Cortex of kidney (tissue), 1 donor: Measurements from ENCODE around the gene FUBP3.

ENCODE experiments used
- DNase-seq: peaks from one replicate; lab custom pipeline; 2025; lab: John Stamatoyannopoulos, UW

Gene FUBP3

DNA sequence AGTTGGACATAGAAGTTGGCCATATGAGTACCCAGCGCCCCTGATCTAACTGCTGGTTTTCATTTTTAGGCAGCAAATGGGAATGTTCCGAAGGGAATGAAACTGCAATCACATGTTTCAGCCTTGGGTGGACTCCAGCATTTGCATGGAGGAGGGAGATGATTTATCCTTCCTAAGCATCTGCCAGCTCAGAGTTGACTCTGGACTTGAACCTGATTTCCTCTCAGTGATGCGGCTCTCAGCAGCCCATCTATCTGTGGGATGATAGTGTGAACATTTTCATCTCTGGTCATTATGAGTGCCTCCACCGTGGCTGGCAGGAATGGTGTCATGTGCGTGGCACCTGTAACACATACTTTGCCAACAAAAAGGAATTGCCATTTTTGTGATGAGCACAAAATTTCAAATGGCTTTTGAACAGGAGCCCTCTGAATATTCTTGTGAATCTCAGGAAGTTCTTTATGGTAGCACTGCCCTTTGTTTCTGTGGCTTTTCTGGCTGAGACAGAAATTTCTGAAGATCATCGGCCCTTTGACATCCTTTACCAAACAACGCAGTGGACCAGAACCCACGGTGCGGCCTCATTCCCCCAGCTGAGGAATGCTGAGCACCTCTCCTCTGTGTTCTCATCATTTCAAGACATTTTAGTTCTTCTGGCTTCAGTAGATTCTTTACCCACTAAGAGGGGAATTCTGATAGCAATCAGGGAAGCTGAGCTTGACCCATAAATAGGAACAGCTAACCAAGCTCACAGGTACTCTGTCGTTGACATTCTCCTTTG lies 28.5 kb downstream of the FUBP3 start:
- no peak for DNase-seq

DNA sequence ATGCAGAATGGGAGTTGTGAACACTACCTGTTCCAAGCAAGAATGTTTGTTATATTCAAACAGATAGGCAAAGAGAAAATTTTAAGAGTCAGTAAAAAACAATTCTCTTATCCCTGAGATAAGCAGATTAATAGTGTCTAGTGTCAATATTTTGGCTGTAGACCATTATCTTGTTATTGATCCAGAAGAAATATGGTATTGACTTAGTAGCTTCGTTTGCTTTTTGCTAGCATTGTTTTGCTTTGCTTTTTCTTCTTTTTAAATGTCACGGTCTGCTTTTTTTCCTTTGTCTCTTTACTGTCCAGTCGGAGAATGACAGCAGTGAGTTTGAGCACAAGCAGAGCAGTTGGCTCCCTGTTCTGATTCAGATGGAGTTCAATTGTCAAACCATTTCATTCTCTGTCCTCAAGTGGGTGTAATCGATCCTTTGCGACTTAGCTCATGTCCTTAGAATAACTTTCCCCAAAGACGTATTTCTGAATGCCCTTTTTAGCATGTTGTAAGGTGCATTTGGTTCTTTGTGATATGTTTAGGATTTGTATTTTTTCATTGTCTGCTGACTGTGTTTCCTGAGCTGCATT lies 29.3 kb downstream of the FUBP3 start:
- no peak for DNase-seq

- DNase-seq, result no peak
Measured at GRCh38 chr9:130609163-130609562, 29.8 kb downstream of the FUBP3 start.

GRCh38 chr9:130610862-130611707 lies 31.7 kb downstream of the FUBP3 start:
- no peak for DNase-seq

DNA sequence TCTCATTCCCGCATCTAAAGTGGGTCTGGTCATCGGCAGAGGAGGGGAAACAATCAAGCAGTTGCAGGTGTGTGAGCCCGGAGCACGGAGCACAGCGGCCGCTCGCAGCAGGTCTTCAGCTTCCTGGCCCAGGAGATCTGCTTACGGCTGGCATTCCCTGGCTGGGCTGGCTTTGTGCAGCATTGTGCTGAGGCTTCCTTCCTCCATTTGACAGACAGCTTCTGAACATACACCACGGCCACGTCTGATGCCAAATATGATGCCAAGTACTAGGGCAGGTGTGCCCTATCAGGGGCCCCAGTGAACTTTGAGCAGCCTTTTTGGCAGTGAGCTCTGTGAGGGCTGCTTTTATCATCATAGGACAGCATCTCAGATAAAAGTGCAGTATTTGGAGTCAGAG lies 37.1 kb downstream of the FUBP3 start:
- no peak for DNase-seq

GRCh38 chr9:130623466-130623865 lies 44.1 kb downstream of the FUBP3 start:
- DNase-seq, result no peak

DNA sequence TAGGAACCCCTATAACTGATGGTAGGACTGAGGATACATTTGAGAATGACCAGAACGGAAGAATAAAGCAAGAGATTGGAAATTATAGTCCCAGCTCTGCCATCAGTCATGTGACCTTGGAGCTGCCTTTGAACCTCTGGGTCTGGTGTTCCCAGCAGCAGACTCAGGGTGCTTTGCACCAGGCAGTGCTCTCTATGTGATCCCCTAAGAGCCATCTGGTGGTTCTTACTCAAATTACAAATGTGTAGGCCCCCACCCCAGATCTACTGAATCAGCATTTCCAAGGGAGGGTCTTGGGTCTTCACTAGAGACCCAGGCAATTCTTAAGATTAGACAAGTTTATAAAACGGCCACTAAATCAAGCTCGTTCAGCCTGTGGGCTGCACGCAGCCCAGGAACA lies 44.8 kb downstream of the FUBP3 start:
- no peak for DNase-seq

- no peak for DNase-seq
Measured at GRCh38 chr9:130626249-130626996, 47.0 kb downstream of the FUBP3 start.

GRCh38 chr9:130627051-130627450 lies 47.7 kb downstream of the FUBP3 start:
- DNase-seq, result no peak

DNA sequence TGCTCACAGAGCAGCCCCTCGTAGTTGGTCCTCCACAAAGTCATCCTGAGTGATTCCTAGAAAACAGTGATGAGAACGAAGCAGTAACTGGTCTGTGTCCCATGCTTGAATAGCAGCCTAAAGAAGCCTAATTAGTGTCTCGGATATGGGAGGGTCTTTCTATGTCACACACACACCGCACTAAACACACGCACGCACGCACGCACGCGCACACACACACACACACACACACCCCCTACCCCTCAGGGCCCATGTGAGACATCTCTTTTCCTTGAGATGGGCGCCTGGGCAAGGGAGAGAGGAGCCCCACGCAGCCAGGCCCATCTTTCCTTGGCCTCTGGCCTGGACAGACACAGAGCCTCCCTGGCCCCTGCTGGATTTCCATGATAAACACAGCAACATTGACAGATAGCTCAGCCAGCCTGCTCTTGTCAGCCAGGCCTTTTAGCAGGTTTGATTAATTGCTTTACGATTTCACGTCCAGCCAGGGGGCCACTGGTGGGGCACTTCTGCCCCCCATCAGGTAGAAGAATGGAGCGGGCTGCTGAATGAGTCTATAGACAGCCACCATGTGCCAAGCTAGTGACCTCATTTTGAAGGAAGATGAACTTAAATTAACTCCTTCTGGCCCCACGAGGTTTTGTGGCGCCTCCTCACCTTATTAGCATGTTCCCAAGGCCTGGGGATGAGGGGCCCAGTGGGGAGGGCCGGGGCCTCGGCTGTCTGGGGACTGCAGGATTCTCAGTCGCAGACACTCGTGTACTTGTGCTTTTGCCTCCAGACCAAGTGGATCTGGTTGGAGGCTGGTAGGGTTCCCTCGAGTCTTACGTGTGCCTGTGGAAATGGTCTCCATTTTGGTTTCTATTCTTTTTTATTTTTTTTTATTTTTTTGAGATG lies 48.8 kb downstream of the FUBP3 start:
- DNase-seq, result no peak

DNA sequence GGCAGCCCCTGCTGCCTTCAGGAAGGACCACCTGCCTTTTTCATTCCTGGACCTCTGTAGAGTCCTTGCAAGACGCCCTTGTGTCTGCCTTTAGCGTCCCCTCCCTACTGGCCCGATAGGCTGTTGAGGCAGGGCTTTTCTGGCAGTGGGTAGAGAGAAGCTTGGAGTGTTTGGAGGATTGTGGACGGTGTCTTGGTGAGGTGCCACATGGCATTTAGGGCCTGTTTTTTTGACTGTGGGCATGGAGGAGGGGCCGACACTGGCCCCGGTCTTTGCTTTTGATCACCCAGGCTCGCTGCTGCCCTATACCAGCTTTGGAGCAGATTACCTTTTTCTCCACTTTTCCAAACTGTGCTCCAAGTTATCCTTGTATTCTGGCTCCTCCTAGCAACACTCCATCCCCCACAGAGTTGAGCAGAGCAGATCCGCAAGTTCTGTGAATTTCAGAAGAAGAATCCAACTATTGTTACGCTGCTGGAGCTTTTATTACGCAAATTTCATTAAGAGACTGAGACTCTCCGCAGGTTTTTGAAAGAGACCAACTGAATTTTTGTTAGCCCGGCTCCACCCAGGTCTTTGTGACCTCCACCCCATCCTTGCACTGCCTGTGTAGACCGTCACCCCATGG lies 50.2 kb downstream of the FUBP3 start:
- DNase-seq, result no peak

DNA sequence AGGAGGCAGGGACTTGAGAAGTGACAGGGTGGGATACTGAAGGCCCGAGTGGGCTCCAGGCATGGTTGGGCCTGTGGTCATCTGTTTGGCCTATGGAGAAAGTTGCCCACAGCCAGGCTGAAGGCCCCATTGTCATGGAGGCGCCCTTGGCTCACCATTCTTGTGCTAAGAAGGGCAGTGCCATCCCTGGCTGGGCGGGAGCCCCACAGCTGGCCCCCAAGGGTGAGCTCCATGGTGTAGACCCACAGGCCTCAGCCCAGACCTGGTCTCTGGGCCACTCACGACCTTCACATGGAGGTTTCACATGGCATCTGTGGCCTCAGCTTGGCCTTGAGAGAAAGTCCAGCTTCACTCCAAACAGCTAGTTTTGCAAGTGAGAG lies 50.7 kb downstream of the FUBP3 start:
- no peak for DNase-seq

DNA sequence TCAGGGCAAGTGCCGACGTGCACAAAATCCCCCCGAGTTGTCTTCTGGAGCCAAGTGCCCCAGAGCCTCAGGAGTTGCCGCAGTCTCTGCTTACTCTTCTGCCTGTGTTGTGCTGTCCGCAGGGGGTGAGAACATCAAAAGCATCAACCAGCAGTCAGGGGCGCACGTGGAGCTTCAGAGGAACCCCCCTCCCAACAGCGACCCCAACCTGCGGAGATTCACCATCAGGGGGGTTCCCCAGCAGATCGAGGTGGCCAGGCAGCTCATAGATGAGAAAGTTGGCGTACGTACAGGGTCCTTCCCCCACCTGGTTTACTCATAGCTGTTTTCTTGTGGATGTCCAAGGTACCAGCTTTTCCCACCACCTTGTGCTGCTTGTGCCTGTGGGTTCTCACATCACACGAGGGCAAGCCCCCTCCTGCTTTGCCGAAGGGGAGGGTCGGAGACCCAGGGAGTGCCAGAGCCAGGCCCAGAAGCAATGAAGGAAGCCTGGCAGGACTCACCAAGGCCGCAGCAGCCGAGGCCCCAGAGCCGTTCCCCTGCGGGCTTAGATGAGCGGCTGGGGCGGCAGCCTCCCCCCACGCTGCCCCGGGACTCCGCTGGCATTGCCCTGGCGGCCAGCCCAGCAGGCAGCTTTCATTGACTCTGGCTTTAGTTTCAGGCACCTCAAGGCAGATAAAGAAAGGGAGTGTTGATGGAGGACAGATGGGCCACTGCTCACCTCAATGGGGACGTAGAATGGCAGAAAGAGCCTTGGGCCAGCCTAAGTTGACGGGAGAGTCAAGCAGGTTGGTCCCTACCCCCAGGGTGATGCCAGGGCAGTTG lies 51.3 kb downstream of the FUBP3 start:
- no peak for DNase-seq

DNA sequence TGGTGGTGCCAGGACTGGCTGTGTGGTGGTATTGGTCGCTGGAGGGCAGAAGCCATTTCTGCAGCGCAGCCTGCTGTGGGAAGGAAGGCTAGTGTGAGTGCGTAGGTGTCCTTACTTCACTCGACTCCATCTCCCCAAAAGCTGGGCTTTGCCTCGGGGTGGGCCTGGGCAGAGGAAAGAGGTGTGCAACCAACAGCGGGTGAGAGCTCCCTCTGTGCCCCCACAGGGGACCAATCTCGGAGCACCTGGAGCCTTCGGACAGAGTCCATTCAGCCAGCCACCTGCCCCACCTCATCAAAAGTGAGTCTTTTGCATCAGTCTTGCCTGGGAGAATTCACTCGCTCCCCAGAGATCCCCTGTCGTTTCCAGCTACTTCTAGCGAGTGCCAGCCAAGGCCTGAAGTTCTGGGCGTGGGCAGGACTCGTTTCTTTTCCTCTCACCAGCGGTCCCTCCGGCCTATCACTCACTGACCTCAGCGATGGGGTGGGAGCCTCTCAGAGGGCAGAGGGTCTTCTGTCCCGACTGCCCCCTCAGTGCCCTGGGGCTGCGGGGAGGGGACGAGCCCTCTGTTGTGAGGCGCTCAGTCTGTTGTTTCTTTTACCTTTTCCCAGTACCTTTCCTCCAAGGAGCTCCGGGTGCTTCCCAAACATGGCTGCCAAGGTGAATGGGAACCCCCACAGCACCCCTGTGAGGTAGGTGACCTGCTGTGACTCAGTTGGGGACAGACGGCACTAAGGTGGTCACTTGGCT lies 52.1 kb downstream of the FUBP3 start:
- no peak for DNase-seq

GRCh38 chr9:130632081-130632710 lies 52.8 kb downstream of the FUBP3 start:
- no peak for DNase-seq

- DNase-seq, result no peak
Measured at GRCh38 chr9:130632841-130633240, 53.5 kb downstream of the FUBP3 start.

DNA sequence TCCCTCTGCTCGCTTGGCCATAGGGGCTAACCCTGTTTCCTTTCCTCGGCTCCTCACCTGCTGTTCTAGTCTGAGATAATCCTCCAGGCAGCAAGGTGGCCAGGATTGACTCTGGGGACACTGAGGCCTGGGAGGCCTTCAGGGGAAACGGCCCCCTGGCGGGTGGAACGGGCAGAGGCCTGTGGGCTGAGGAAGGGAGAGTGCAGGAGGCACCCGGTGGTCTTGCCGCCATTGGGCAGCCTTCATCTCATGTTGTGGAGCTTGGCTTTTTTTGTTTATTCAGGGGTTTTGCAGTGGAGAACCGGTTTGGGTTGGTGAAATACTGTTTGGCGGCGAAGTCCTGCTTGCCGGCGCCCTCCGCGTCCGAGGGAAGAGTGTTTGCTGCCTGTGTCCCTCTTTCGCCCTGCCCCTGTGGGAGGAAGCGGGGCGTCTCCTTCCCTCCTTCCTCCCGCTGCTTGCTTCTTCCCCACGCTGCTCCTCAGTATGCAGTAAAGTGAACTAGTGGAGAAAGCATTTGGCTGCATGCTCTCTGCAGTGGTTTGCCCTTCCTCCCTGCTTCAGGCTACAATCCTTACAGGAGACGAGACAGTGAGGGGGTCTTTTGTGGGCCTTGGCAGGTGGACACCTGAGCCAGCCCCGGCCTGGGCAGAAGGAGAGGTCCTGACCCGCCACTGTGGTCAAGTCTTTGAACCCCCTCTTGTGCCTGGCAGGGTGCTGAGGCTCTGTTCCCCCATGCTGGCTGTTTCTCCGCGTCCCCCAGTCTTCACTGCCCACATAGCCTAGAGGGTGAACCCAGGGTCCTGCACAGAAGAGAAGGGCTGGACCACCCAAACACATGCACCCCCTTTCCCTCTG lies 54.2 kb downstream of the FUBP3 start:
- DNase-seq, result no peak
